H9 (cell line): ENCODE measurements around the gene NUDT22. TPM values are rescaled to one million over a fixed set of nuclear protein-coding genes. Genes with fewer than 3 reads are reported as not detected.

Source experiments
- DNase-seq: peaks from one replicate; pipeline ENCODE4 v3.0.0-alpha.2; 2017
- H2AFZ ChIP-seq: one replicate; pipeline ENCODE4 v1.6.1; 2013; ENCODE audit warnings: mild to moderate bottlenecking, low read length, control low read depth, moderate library complexity
- H2AK5ac ChIP-seq: 2 replicates; pipeline ENCODE4 v1.6.1; 2013; ENCODE audit warnings: low read length, control low read depth, mixed read lengths; ENCODE audit not compliant: insufficient read length
- H2BK120ac ChIP-seq: one replicate; pipeline ENCODE4 v1.6.1; 2013; ENCODE audit warnings: low read depth, mild to moderate bottlenecking, low read length, control low read depth, inconsistent platforms; ENCODE audit not compliant: poor library complexity, severe bottlenecking
- H2BK12ac ChIP-seq: 2 replicates; pipeline ENCODE4 v1.6.1; 2013; ENCODE audit warnings: low read length, control low read depth, mixed read lengths, low read depth; ENCODE audit not compliant: insufficient read length
- H2BK15ac ChIP-seq: 2 replicates; pipeline ENCODE4 v1.6.1; 2013; ENCODE audit warnings: low read depth, low read length, control low read depth
- H2BK20ac ChIP-seq: one replicate; pipeline ENCODE4 v1.6.1; 2013; ENCODE audit warnings: low read depth, mild to moderate bottlenecking, low read length, control low read depth, inconsistent platforms; ENCODE audit not compliant: poor library complexity, severe bottlenecking
- H2BK5ac ChIP-seq: 2 replicates; pipeline ENCODE4 v1.6.1; 2013; ENCODE audit warnings: low read length, control low read depth, mixed read lengths; ENCODE audit not compliant: insufficient read length
- H3K14ac ChIP-seq: 2 replicates; pipeline ENCODE4 v1.6.1; 2013; ENCODE audit warnings: low read length, control low read depth; ENCODE audit not compliant: insufficient read depth
- H3K18ac ChIP-seq: 2 replicates; pipeline ENCODE4 v1.6.1; 2013; ENCODE audit warnings: low read depth, mild to moderate bottlenecking, mixed read lengths, low read length, control low read depth; ENCODE audit not compliant: insufficient read length
- H3K23ac ChIP-seq: 2 replicates; pipeline ENCODE4 v1.6.1; 2013; ENCODE audit warnings: low read length, control low read depth, mixed read lengths, low read depth; ENCODE audit not compliant: insufficient read length
- H3K23me2 ChIP-seq: 2 replicates; pipeline ENCODE4 v1.6.1; 2013; ENCODE audit warnings: low read depth, mild to moderate bottlenecking, mixed read lengths, low read length, control low read depth; ENCODE audit not compliant: insufficient read length, poor library complexity, severe bottlenecking
- H3K27ac ChIP-seq: 2 replicates; pipeline ENCODE4 v1.5.1; 2013; ENCODE audit warnings: low read length, control low read depth, mixed read lengths, low read depth; ENCODE audit not compliant: insufficient read length
- H3K27me3 ChIP-seq: 2 replicates; pipeline ENCODE4 v1.6.1; 2013; ENCODE audit warnings: low read length, control low read depth, inconsistent platforms; ENCODE audit not compliant: insufficient read depth
- H3K4ac ChIP-seq: 2 replicates; pipeline ENCODE4 v1.6.1; 2013; ENCODE audit warnings: low read depth, mild to moderate bottlenecking, control low read depth, inconsistent platforms, low read length, moderate library complexity
- H3K4me1 ChIP-seq: 2 replicates; pipeline ENCODE4 v1.6.1; 2013; ENCODE audit warnings: low read length, control low read depth, inconsistent platforms; ENCODE audit not compliant: insufficient read depth
- H3K4me2 ChIP-seq: 2 replicates; pipeline ENCODE4 v1.6.1; 2013; ENCODE audit warnings: low read length, control low read depth, mixed read lengths; ENCODE audit not compliant: insufficient read length, insufficient read depth
- H3K56ac ChIP-seq: 2 replicates; pipeline ENCODE4 v1.6.1; 2013; ENCODE audit warnings: low read depth, mild to moderate bottlenecking, mixed read lengths, low read length, control low read depth; ENCODE audit not compliant: insufficient read length
- H3K79me1 ChIP-seq: 2 replicates; pipeline ENCODE4 v1.6.1; 2013; ENCODE audit warnings: low read depth, mild to moderate bottlenecking, moderate library complexity, low read length, control low read depth, inconsistent platforms; ENCODE audit not compliant: insufficient read depth, poor library complexity, severe bottlenecking
- H3K79me2 ChIP-seq: 2 replicates; pipeline ENCODE4 v1.6.1; 2013; ENCODE audit warnings: low read length, control low read depth, inconsistent platforms; ENCODE audit not compliant: insufficient read depth
- H3K9ac ChIP-seq: 2 replicates; pipeline ENCODE4 v1.6.1; 2013; ENCODE audit warnings: low read length, control low read depth, mixed read lengths; ENCODE audit not compliant: insufficient read length; ENCODE audit errors: extremely low read depth
- H3K9me3 ChIP-seq: one replicate; pipeline ENCODE4 v1.6.1; 2013; ENCODE audit warnings: low read depth, low read length, inconsistent platforms; ENCODE audit not compliant: control insufficient read depth
- H3T11ph ChIP-seq: one replicate; pipeline ENCODE4 v1.6.1; 2013; ENCODE audit warnings: mild to moderate bottlenecking, low read length, control low read depth, inconsistent platforms
- H4K20me1 ChIP-seq: one replicate; pipeline ENCODE4 v1.6.1; 2013; ENCODE audit not compliant: control insufficient read depth, insufficient read length, insufficient read depth
- H4K5ac ChIP-seq: 2 replicates; pipeline ENCODE4 v1.6.1; 2013; ENCODE audit warnings: low read depth, mild to moderate bottlenecking, mixed read lengths, low read length, control low read depth; ENCODE audit not compliant: insufficient read length
- H4K8ac ChIP-seq: replicated peaks from 2 replicates; pipeline ENCODE4 v1.6.1; 2013; ENCODE audit warnings: low read length, control low read depth, mixed read lengths, low read depth; ENCODE audit not compliant: insufficient read length
- H4K91ac ChIP-seq: 2 replicates; pipeline ENCODE4 v1.6.1; 2013; ENCODE audit warnings: low read depth, mild to moderate bottlenecking, moderate library complexity, mixed read lengths, low read length, control low read depth; ENCODE audit not compliant: insufficient read length
- H3K27ac Mint-ChIP-seq, 3 experiments: 2 replicates in 2 of 3; 3 replicates in 1 of 3; pipeline ENCODE4 v1.8.0; 2020 to 2021; ENCODE audit warnings: mixed read lengths in 3 of 3, mild to moderate bottlenecking in 1 of 3, moderate library complexity in 1 of 3
- H3K27me3 Mint-ChIP-seq: 2 replicates; pipeline ENCODE4 v1.8.0; 2021; ENCODE audit warnings: low read depth, mild to moderate bottlenecking, moderate library complexity, mixed read lengths
- H3K36me3 Mint-ChIP-seq, 3 experiments: 2 replicates in 2 of 3; 3 replicates in 1 of 3; pipeline ENCODE4 v1.8.0; 2020 to 2021; ENCODE audit warnings: low read depth in 3 of 3, mixed read lengths in 3 of 3; ENCODE audit not compliant: insufficient read depth in 1 of 3
- H3K4me1 Mint-ChIP-seq, 2 experiments: 2 replicates each; pipeline ENCODE4 v1.8.0; 2020; ENCODE audit warnings: mixed read lengths in 2 of 2
- H3K4me3 Mint-ChIP-seq, 2 experiments: 2 replicates in 1 of 2; 3 replicates in 1 of 2; pipeline ENCODE4 v1.8.0; 2020 to 2021; ENCODE audit warnings: mild to moderate bottlenecking in 2 of 2, mixed read lengths in 2 of 2, moderate library complexity in 1 of 2
- H3K9me3 Mint-ChIP-seq, 2 experiments: 2 replicates in 1 of 2; 3 replicates in 1 of 2; pipeline ENCODE4 v1.8.0; 2020; ENCODE audit warnings: mild to moderate bottlenecking in 2 of 2, mixed read lengths in 2 of 2, moderate library complexity in 1 of 2
- CTCF ChIP-seq: fragments of 200-600 bp; sonication (generic); conservative IDR thresholded peaks from 3 replicates; pipeline ENCODE4 v1.8.0; 2021; ENCODE audit warnings: antibody characterized with exemption, mild to moderate bottlenecking
- WGBS: extraction: QIAGEN DNeasy Blood & Tissue Kit; methylation state at CpG from one replicate; pipeline ENCODE4 v1.1.7; 2013; ENCODE audit warnings: missing lambda C conversion rate, low lambda C conversion rate, mixed read lengths; ENCODE audit not compliant: insufficient read length; ENCODE audit errors: extremely low coverage; 5-methylcytosine and 5-hydroxymethylcytosine counted together
- total RNA-seq: library from RNA; stranded (reverse); gene quantifications from 2 replicates; pipeline ENCODE4 v1.2.1, GENCODE V29; 2021

NUDT22 gene
- total RNA-seq, 1 experiment from 2014 or later = 39.6 TPM

GRCh38 chr11:64186492-64187165 is 39.4 kb upstream of the NUDT22 start:
- Histone ChIP-seq H2AK5ac (no peak overlapping the region), H4K91ac (no peak overlapping the region), H3K79me1 (peaks cover 5% of the 10 kb centered on the region), H3T11ph (no peak overlapping the region), H3K4me1 (peaks cover 3% of the 10 kb centered on the region; the same call in 1 of the 2 replicates), H4K8ac (no peak overlapping the region), H3K9me3 (no peaks in the 10 kb centered on the region), H2BK120ac (no peak overlapping the region), H3K27ac (no peak overlapping the region), H3K27me3 (no peaks in the 10 kb centered on the region), H3K23me2 (peaks cover 8% of the 10 kb centered on the region), H3K18ac (no peak overlapping the region), H3K9ac (no peak overlapping the region), H2BK20ac (no peak overlapping the region), H3K14ac (no peak overlapping the region), H2BK12ac (no peak overlapping the region), H3K4ac (no peak overlapping the region), H3K79me2 (peaks cover 20% of the 10 kb centered on the region; the same call in 1 of the 2 replicates), H3K23ac (no peak overlapping the region), H2BK15ac (no peak overlapping the region), H3K4me2 (no peak overlapping the region), H2BK5ac (no peak overlapping the region), H4K5ac (no peak overlapping the region), H4K20me1 (peaks cover 1% of the 10 kb centered on the region), H3K56ac (no peak overlapping the region), H2AFZ (no peak overlapping the region)
- no peak for DNase-seq
- TF ChIP-seq CTCF = no peak
- no peak overlapping the region; a peak in 3 of 7 replicates for H3K27ac Mint-ChIP-seq
- no CpG with 5 or more reads among the region's 48 CpGs for WGBS
- peaks cover 9 to 26% of the 10 kb centered on the region in 2 experiments for H3K4me1 Mint-ChIP-seq
- no peaks in the 10 kb centered on the region for H3K9me3 Mint-ChIP-seq
- no peak overlapping the region for H3K4me3 Mint-ChIP-seq
- peaks cover 17 to 28% (median 27%) of the 10 kb centered on the region in 3 experiments for H3K36me3 Mint-ChIP-seq
- no peaks in the 10 kb centered on the region; the same call in 1 of the 2 replicates for H3K27me3 Mint-ChIP-seq
